H1 (cell line): ENCODE results near the gene FBXO47. TPM values are rescaled to one million over a fixed set of nuclear protein-coding genes. Genes with fewer than 3 reads are reported as not detected.
A peak's percentile ranks its signal among the peaks of the same experiment; 100 is the strongest.

Experiments
- CTCF ChIA-PET: fragments of 300-600 bp; sonication (Branson Sonifier 250); formaldehyde crosslinking; loops from one replicate; lab custom pipeline; 2021; ENCODE audit not compliant: partially characterized antibody; lab: Charles Lee
- POLR2A ChIA-PET: fragments of 300-600 bp; sonication (Branson Sonifier 250); formaldehyde crosslinking; loops from one replicate; lab custom pipeline; 2021; ENCODE audit warnings: inconsistent platforms; ENCODE audit not compliant: partially characterized antibody; lab: Charles Lee
- DNase-seq, 2 experiments: peaks; one replicate each; pipeline versions ENCODE4 v3.0.0 to v3.0.0-alpha.2; 2010 to 2022; ENCODE audit warnings: low spot score in 2 of 2, low read depth in 1 of 2, mixed read lengths in 1 of 2
- FAIRE-seq: peaks from 2 replicates; lab custom pipeline; 2011; peaks lifted over from hg19 to GRCh38; lab: Jason Lieb, UNC
- H2AFZ ChIP-seq: 2 replicates; pipeline ENCODE4 v1.8.1; 2012; ENCODE audit warnings: low read length, inconsistent platforms
- H2AK5ac ChIP-seq: 2 replicates; pipeline ENCODE4 v1.6.1; 2013; ENCODE audit warnings: low read depth, low read length
- H2BK120ac ChIP-seq: replicated peaks from 2 replicates; pipeline ENCODE3; 2013; ENCODE audit warnings: low read depth, low read length, inconsistent platforms
- H2BK12ac ChIP-seq: 2 replicates; pipeline ENCODE4 v1.6.1; 2013; ENCODE audit warnings: low read depth, low read length
- H2BK15ac ChIP-seq: 2 replicates; pipeline ENCODE4 v1.6.1; 2013; ENCODE audit warnings: low read length
- H2BK20ac ChIP-seq: 2 replicates; pipeline ENCODE4 v1.6.1; 2013; ENCODE audit warnings: low read length
- H2BK5ac ChIP-seq: 2 replicates; pipeline ENCODE4 v1.6.1; 2013; ENCODE audit warnings: low read depth, low read length
- H3K14ac ChIP-seq: 2 replicates; pipeline ENCODE4 v1.6.1; 2013; ENCODE audit warnings: inconsistent platforms; ENCODE audit not compliant: insufficient read length
- H3K18ac ChIP-seq: 2 replicates; pipeline ENCODE4 v1.6.1; 2013; ENCODE audit warnings: low read length; ENCODE audit errors: extremely low read depth
- H3K23ac ChIP-seq: 2 replicates; pipeline ENCODE4 v1.6.1; 2013; ENCODE audit warnings: inconsistent platforms; ENCODE audit not compliant: insufficient read length
- H3K23me2 ChIP-seq: 2 replicates; pipeline ENCODE4 v1.6.1; 2013; ENCODE audit warnings: low read depth, low read length
- H3K27ac ChIP-seq: 2 replicates; pipeline ENCODE4 v1.6.1; 2011; ENCODE audit warnings: low read depth, low read length, inconsistent platforms
- H3K27me3 ChIP-seq, 4 experiments: replicated peaks in 1 of 4; 1 replicate in 1 of 4; 2 replicates in 3 of 4; pipeline versions ENCODE4 v1.6.1 to v1.8.1; 2011 to 2013; ENCODE audit warnings: low read length in 3 of 4, mild to moderate bottlenecking in 3 of 4, inconsistent platforms in 2 of 4, mixed read lengths in 2 of 4, moderate library complexity in 1 of 4; ENCODE audit not compliant: control insufficient read depth in 3 of 4, insufficient read depth in 3 of 4; ENCODE audit errors: extremely low read depth in 1 of 4
- H3K36me3 ChIP-seq, 4 experiments: 2 replicates each; pipeline versions ENCODE4 v1.6.1 to v1.8.1; 2011 to 2013; ENCODE audit warnings: mild to moderate bottlenecking in 4 of 4, low read length in 3 of 4, moderate library complexity in 2 of 4, control low read depth in 1 of 4, inconsistent platforms in 1 of 4; ENCODE audit not compliant: insufficient read depth in 4 of 4, control insufficient read depth in 2 of 4
- H3K4ac ChIP-seq: replicated peaks from 2 replicates; pipeline ENCODE3; 2013; ENCODE audit warnings: low read length, low read depth, mixed read lengths, inconsistent platforms; ENCODE audit not compliant: insufficient read length
- H3K4me1 ChIP-seq, 4 experiments: replicated peaks in 1 of 4; 1 replicate in 1 of 4; 2 replicates in 3 of 4; pipeline versions ENCODE4 v1.6.1 to v1.8.1; 2011 to 2013; ENCODE audit warnings: low read length in 3 of 4, inconsistent platforms in 2 of 4, mixed read lengths in 1 of 4; ENCODE audit not compliant: insufficient read depth in 4 of 4, control insufficient read depth in 3 of 4
- H3K4me2 ChIP-seq, 2 experiments: 2 replicates each; pipeline versions ENCODE4 v1.6.1 to v1.8.1; 2011 to 2013; ENCODE audit warnings: low read depth in 2 of 2, low read length in 2 of 2, control low read depth in 1 of 2, inconsistent platforms in 1 of 2, mild to moderate bottlenecking in 1 of 2; ENCODE audit not compliant: insufficient read depth in 1 of 2
- H3K4me3 ChIP-seq, 4 experiments: fragments of 200-600, 300-600 bp in 1 of 4; sonication (generic), shearing (Covaris generic), sonication (Bioruptor Twin) in 1 of 4; 2 replicates each; pipeline versions ENCODE4 v1.5.1 to v1.8.1; 2011 to 2016; ENCODE audit warnings: low read length in 4 of 4, low read depth in 3 of 4, control low read depth in 2 of 4, inconsistent platforms in 2 of 4, mild to moderate bottlenecking in 2 of 4, mixed read lengths in 1 of 4, moderate library complexity in 1 of 4; ENCODE audit not compliant: insufficient read depth in 2 of 4; ENCODE audit errors: extremely low read depth in 1 of 4
- H3K56ac ChIP-seq: replicated peaks from 2 replicates; pipeline ENCODE3; 2013; ENCODE audit warnings: low read depth, mild to moderate bottlenecking, mixed read lengths, low read length, inconsistent platforms; ENCODE audit not compliant: insufficient read length
- H3K79me1 ChIP-seq: 2 replicates; pipeline ENCODE4 v1.6.1; 2013; ENCODE audit warnings: low read depth, low read length, control low read depth
- H3K79me2 ChIP-seq, 2 experiments: 2 replicates each; pipeline versions ENCODE4 v1.6.1 to v1.8.1; 2012 to 2013; ENCODE audit warnings: low read length in 2 of 2, mild to moderate bottlenecking in 2 of 2, inconsistent platforms in 1 of 2; ENCODE audit not compliant: insufficient read depth in 2 of 2, control insufficient read depth in 1 of 2
- H3K9ac ChIP-seq, 4 experiments: replicated peaks in 1 of 4; 1 replicate in 1 of 4; 2 replicates in 3 of 4; pipeline versions ENCODE4 v1.6.1 to v1.8.1; 2011 to 2013; ENCODE audit warnings: low read depth in 3 of 4, low read length in 3 of 4, control low read depth in 2 of 4, mild to moderate bottlenecking in 2 of 4, moderate library complexity in 2 of 4, inconsistent platforms in 1 of 4; ENCODE audit errors: extremely low read depth in 1 of 4
- H3K9me3 ChIP-seq, 2 experiments: 2 replicates each; pipeline versions ENCODE4 v1.6.1 to v1.8.1; 2012 to 2013; ENCODE audit warnings: mild to moderate bottlenecking in 2 of 2, moderate library complexity in 2 of 2, control low read depth in 1 of 2, inconsistent platforms in 1 of 2, low read depth in 1 of 2, low read length in 1 of 2, mixed read lengths in 1 of 2; ENCODE audit not compliant: insufficient read depth in 2 of 2
- H4K20me1 ChIP-seq, 2 experiments: replicated peaks in 1 of 2; 2 replicates each; pipeline versions ENCODE3 to v1.8.1; 2011 to 2013; ENCODE audit warnings: inconsistent platforms in 2 of 2, low read length in 2 of 2, mild to moderate bottlenecking in 1 of 2; ENCODE audit not compliant: insufficient read depth in 2 of 2, control insufficient read depth in 1 of 2
- H4K5ac ChIP-seq: 2 replicates; pipeline ENCODE4 v1.6.1; 2013; ENCODE audit warnings: low read length, low read depth, mixed read lengths, inconsistent platforms; ENCODE audit not compliant: insufficient read length
- H4K8ac ChIP-seq: 2 replicates; pipeline ENCODE4 v1.8.0; 2013; ENCODE audit warnings: mild to moderate bottlenecking, moderate library complexity, low read length, inconsistent platforms; ENCODE audit not compliant: insufficient read depth; ENCODE audit errors: extremely low read depth
- H4K91ac ChIP-seq: replicated peaks from 2 replicates; pipeline ENCODE3; 2013; ENCODE audit warnings: low read length, mixed read lengths, inconsistent platforms; ENCODE audit not compliant: insufficient read length
- BRCA1 ChIP-seq: IDR thresholded peaks from 2 replicates; pipeline ENCODE4 v1.6.1; 2012; ENCODE audit warnings: low read depth, low read length, improper control_type of control experiment
- CHD1 ChIP-seq: IDR thresholded peaks from 2 replicates; pipeline ENCODE4 v1.6.1; 2012; ENCODE audit warnings: low read depth, low read length, improper control_type of control experiment
- FOSL1 ChIP-seq: IDR thresholded peaks from 2 replicates; pipeline ENCODE4 v1.6.1; 2011; ENCODE audit warnings: mild to moderate bottlenecking, low read depth, low read length, moderate library complexity; ENCODE audit not compliant: insufficient read depth
- JUN ChIP-seq: IDR thresholded peaks from 2 replicates; pipeline ENCODE4 v1.6.1; 2011; ENCODE audit warnings: low read depth, mild to moderate bottlenecking, improper control_type of control experiment, low read length
- JUND ChIP-seq: IDR thresholded peaks from 2 replicates; pipeline ENCODE4 v1.6.1; 2011; ENCODE audit warnings: mild to moderate bottlenecking, improper control_type of control experiment, low read length
- KDM1A ChIP-seq: fragments of 200-600, 300-600 bp; sonication (generic); IDR thresholded peaks from 2 replicates; pipeline ENCODE4 v1.7.1; 2016; ENCODE audit warnings: mild to moderate bottlenecking, low read length, borderline replicate concordance
- POU5F1 ChIP-seq: IDR thresholded peaks from 2 replicates; pipeline ENCODE4 v1.6.1; 2011; ENCODE audit warnings: low read depth, mild to moderate bottlenecking, low read length, moderate library complexity
- RAD21 ChIP-seq, 2 experiments: IDR thresholded peaks in 1 of 2; conservative IDR thresholded peaks in 1 of 2; 2 replicates each; pipeline ENCODE4 v1.6.1; 2011; ENCODE audit warnings: low read depth in 2 of 2, low read length in 2 of 2, improper control_type of control experiment in 1 of 2, inconsistent platforms in 1 of 2, mild to moderate bottlenecking in 1 of 2, moderate library complexity in 1 of 2
- RBBP5 ChIP-seq: IDR thresholded peaks from 2 replicates; pipeline ENCODE4 v1.7.1; 2012; ENCODE audit warnings: low read depth, mild to moderate bottlenecking, inconsistent platforms, low read length, moderate library complexity, borderline replicate concordance
- SAP30 ChIP-seq: fragments of 300-600 bp; sonication (generic); IDR thresholded peaks from 2 replicates; pipeline ENCODE4 v1.7.1; 2012; ENCODE audit warnings: low read length, moderate library complexity, mild to moderate bottlenecking, inconsistent platforms; ENCODE audit not compliant: insufficient read depth, insufficient replicate concordance
- WGBS, 2 experiments: shearing (Covaris generic) in 1 of 2; methylation state at CpG; one replicate each; pipeline versions ENCODE4 v1.1.6 to v1.1.7; 2013 to 2015; ENCODE audit warnings: low lambda C conversion rate in 2 of 2, mixed read lengths in 2 of 2, inconsistent platforms in 1 of 2, low coverage in 1 of 2, missing lambda C conversion rate in 1 of 2; ENCODE audit not compliant: insufficient replicate concordance in 2 of 2, insufficient coverage in 1 of 2, insufficient read length in 1 of 2; ENCODE audit errors: extremely low coverage in 1 of 2, missing lambda C conversion rate in 1 of 2; 5-methylcytosine and 5-hydroxymethylcytosine counted together
- polyA plus RNA-seq, 7 experiments: library from polyadenylated mRNA; depleted of rRNA in 3 of 7; stranded (reverse) in 5 of 7; unstranded in 2 of 7; fragments of >200 nt in 5 of 7; fragments of 200-250 nt in 2 of 7; gene quantifications; 1 replicate in 5 of 7; 2 replicates in 1 of 7; 4 replicates in 1 of 7; pipeline versions ENCODE4 v1.2.1 to v1.2.3, GENCODE V29; 2011 to 2013; ENCODE audit warnings: missing spikeins in 2 of 7, mixed read lengths in 2 of 7
- total RNA-seq: library from RNA; stranded (reverse); fragmentation: NEBNext Ultra II Directional; extraction: Animal tissue kit (Norgen Biotek cat#: 25700); gene quantifications from 2 replicates; pipeline ENCODE4 v1.2.1, GENCODE V29; 2021
- TF ChIP-seq, protein P1 (sequence below): IDR thresholded peaks from 2 replicates; pipeline ENCODE4 v1.6.1; 2012; ENCODE audit warnings: inconsistent platforms

FBXO47 gene
- total and polyA plus RNA-seq, 2 of the 8 experiments (the other 6 are each of a cell fraction or from before 2014, with no cell fraction given): not detected

DNA sequence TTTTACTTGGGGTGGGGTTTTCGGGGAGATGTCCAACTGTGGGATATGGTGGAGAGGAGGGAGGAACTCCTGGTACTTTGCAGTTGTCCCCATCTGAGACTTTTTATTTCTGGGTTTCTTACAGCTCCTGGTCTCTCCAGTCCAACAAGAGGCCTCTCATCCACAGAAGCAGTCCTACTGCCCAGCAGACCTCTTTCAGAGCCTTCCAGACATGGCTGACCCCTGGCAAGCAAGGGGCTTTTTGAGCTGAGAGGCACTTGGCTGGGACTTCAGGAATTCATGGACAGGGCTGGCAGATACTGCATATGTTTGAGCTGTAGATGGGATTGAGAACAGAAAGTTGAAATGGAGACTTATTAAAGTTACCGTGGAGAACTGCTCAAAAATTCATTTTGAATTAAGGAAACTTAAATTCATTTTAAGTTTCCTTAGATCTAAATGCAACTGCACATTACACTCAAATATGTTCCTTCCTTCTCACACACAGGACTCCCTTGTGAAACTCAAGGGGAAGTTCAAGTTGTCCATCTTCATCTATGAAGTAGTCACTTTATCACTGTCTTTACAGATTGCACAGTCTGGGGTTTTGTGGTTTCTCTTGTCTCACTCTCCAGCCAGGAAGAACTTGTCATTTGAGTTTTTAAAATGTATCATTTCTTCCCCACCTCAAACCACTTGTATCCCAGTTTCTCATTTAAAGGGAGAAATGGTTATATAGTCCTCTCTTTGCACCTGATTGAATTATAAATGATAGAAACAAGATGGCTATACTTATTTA is 40.7 kb downstream of the FBXO47 start:
- no peaks in the 10 kb centered on the region for H3K23me2 ChIP-seq
- DNase-seq (no peak), FAIRE-seq (no peak)
- H3K56ac ChIP-seq: no peak overlapping the region
- no peaks in the 10 kb centered on the region for H3K9me3 ChIP-seq
- no peaks in the 10 kb centered on the region for H3K27me3 ChIP-seq
- H2BK20ac ChIP-seq: no peak overlapping the region
- H2BK15ac ChIP-seq: peak overlapping the region; percentile 61; the same call in 1 of the 2 replicates
- H3K4me2 ChIP-seq: no peak overlapping the region; a peak in 1 of 4 replicates
- H3K4me3 ChIP-seq: no peak overlapping the region
- no peak overlapping the region for H2BK5ac ChIP-seq
- ChIA-PET POLR2A (interaction anchor here (1.3 to 14.4 kb wide), 5 partner anchors 17 to 56 kb away, joined by 4 to 98 read pairs (median 4); partner anchors contain the start of gene LASP1), CTCF (interaction anchor here (0.5 to 5.2 kb wide), 7 partner anchors 8 to 248 kb away, joined by 3 to 40 read pairs (median 9); no protein-coding TSS in a partner anchor)
- H3K27ac ChIP-seq: no peak overlapping the region
- H2BK12ac ChIP-seq: no peak overlapping the region
- no peak overlapping the region for H3K18ac ChIP-seq
- no peak overlapping the region for H4K91ac ChIP-seq
- H3K36me3 ChIP-seq: no peaks in the 10 kb centered on the region
- H3K23ac ChIP-seq: no peak overlapping the region
- H4K20me1 ChIP-seq: peaks cover 2% of the 10 kb centered on the region in 2 experiments
- H3K9ac ChIP-seq: no peak overlapping the region
- no peaks in the 10 kb centered on the region for H3K79me2 ChIP-seq
- peaks cover 0 to 13% (median 9%) of the 10 kb centered on the region in 4 experiments; a peak in 6 of 7 replicates for H3K4me1 ChIP-seq
- no peak overlapping the region for H2AFZ ChIP-seq
- 94% methylated on average over 2 of the region's 2 CpGs; no CpG with 5 or more reads in 1 of the 2 experiments for WGBS, 2 experiments
- H3K4ac ChIP-seq: no peak overlapping the region
- no peaks in the 10 kb centered on the region for H3K79me1 ChIP-seq
- no peak overlapping the region for H3K14ac ChIP-seq
- H2AK5ac ChIP-seq: no peak overlapping the region
- H4K5ac ChIP-seq: no peak overlapping the region
- no peak overlapping the region for H4K8ac ChIP-seq
- no peak overlapping the region for H2BK120ac ChIP-seq
- TF ChIP-seq, protein P1, sequence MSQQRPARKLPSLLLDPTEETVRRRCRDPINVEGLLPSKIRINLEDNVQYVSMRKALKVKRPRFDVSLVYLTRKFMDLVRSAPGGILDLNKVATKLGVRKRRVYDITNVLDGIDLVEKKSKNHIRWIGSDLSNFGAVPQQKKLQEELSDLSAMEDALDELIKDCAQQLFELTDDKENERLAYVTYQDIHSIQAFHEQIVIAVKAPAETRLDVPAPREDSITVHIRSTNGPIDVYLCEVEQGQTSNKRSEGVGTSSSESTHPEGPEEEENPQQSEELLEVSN: no peak
- TF ChIP-seq RAD21 (IDR thresholded peaks at IDR 0.05 in 1 of 2, conservative IDR thresholded peaks at IDR 0.05 in 1 of 2; ENCODE audit: low read depth in 2 of 2, low read length in 2 of 2): no peak
- TF ChIP-seq CHD1: no peak
- TF ChIP-seq RBBP5: no peak
- no peak for TF ChIP-seq JUN
- TF ChIP-seq KDM1A: no peak
- TF ChIP-seq POU5F1: no peak
- TF ChIP-seq FOSL1: no peak
- no peak for TF ChIP-seq BRCA1
- TF ChIP-seq SAP30: no peak
- no peak for TF ChIP-seq JUND
